ENCODE data around the gene GPC6. TPM values are rescaled to one million over a fixed set of nuclear protein-coding genes. Genes with fewer than 3 reads are reported as not detected.

The GPC6 gene
- total RNA-seq, 2 donors from 2014 or later, result 1.6 to 4.0 TPM

DNA sequence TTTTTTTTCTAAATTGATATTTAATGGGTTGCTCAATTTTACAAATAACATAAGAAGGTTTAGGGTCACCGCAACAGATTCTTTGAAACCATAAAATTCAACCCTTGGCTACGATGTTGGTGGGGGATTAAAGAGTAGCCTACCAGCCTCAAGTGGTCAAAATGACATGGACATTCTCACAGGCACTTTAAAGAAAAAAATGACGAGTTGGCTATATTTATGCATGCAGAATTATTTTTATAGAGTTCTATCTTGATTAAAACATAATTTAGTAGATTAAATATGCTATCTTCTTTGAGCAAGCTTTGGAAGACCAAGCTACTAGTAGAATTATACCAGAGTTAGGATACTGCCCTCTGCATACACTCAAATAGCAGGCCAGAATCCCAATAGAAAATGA is 959.9 kb downstream of the GPC6 start:
- intact Hi-C loops (cut with DNase I), result no loop called here
- ATAC-seq, result no peak
- WGBS, 2 donors, result 77 to 82% methylated on average over 3 of the region's 3 CpGs
- Histone ChIP-seq H3K27ac (no peak overlapping the region), H3K27me3 (no peaks in the 10 kb centered on the region), H3K9me3 (no peaks in the 10 kb centered on the region), H3K4me1 (no peaks in the 10 kb centered on the region), H3K36me3 (replicated peaks in 1 of 2; ENCODE audit: insufficient read depth in 1 of 2, low read depth in 2 of 2) (no peaks in the 10 kb centered on the region), H3K4me3 (no peak overlapping the region)
- TF ChIP-seq, protein P1, sequence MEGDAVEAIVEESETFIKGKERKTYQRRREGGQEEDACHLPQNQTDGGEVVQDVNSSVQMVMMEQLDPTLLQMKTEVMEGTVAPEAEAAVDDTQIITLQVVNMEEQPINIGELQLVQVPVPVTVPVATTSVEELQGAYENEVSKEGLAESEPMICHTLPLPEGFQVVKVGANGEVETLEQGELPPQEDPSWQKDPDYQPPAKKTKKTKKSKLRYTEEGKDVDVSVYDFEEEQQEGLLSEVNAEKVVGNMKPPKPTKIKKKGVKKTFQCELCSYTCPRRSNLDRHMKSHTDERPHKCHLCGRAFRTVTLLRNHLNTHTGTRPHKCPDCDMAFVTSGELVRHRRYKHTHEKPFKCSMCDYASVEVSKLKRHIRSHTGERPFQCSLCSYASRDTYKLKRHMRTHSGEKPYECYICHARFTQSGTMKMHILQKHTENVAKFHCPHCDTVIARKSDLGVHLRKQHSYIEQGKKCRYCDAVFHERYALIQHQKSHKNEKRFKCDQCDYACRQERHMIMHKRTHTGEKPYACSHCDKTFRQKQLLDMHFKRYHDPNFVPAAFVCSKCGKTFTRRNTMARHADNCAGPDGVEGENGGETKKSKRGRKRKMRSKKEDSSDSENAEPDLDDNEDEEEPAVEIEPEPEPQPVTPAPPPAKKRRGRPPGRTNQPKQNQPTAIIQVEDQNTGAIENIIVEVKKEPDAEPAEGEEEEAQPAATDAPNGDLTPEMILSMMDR (IDR thresholded peaks at IDR 0.05), result no peak
- no peak for TF ChIP-seq POLR2A (IDR thresholded peaks at IDR 0.05)
- no peak for DNase-seq

DNA sequence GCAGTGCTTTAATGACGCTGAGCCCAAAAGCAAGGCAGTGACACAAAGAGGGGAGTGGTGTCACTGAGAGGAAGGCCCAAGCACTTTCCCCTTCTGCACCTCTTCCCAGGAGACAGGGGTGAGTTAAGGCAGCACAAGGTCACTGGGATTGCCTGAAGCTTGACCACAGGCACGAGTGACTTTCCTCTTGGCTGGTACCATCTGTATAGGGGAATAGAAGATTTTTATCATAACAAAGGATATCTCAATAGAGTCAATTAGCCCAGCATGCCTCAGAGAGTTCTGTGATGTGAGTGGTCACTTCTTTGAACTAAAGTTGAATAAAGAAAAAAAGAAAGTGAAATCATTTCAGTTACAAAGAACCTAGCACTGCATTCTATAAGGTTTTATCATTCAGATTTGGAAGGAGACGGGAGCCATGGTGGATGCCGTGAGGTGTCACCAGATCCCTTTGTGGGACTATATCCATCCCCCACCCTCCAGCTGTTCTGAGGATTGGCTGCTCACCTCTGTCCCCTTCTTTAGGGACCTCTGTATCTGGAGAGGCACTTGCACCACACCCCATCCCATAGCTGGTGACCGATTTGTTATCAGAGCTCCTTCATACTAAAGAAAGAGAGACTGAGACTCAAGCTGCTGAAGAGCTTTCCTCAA is 961.7 kb downstream of the GPC6 start:
- H3K36me3 ChIP-seq (replicated peaks in 1 of 2; ENCODE audit: insufficient read depth in 1 of 2, low read depth in 2 of 2), result no peaks in the 10 kb centered on the region
- no peak overlapping the region for H3K27ac ChIP-seq
- no peaks in the 10 kb centered on the region for H3K27me3 ChIP-seq
- intact Hi-C loops (cut with DNase I), result no loop called here
- 60 to 73% methylated on average over 5 of the region's 5 CpGs for WGBS, 2 donors
- ATAC-seq, result no peak
- no peak for DNase-seq
- no peaks in the 10 kb centered on the region for H3K9me3 ChIP-seq
- TF ChIP-seq, protein P1 (IDR thresholded peaks at IDR 0.05), result no peak
- no peak for TF ChIP-seq POLR2A (IDR thresholded peaks at IDR 0.05)
- no peak overlapping the region for H3K4me3 ChIP-seq
- H3K4me1 ChIP-seq, result no peaks in the 10 kb centered on the region

DNA sequence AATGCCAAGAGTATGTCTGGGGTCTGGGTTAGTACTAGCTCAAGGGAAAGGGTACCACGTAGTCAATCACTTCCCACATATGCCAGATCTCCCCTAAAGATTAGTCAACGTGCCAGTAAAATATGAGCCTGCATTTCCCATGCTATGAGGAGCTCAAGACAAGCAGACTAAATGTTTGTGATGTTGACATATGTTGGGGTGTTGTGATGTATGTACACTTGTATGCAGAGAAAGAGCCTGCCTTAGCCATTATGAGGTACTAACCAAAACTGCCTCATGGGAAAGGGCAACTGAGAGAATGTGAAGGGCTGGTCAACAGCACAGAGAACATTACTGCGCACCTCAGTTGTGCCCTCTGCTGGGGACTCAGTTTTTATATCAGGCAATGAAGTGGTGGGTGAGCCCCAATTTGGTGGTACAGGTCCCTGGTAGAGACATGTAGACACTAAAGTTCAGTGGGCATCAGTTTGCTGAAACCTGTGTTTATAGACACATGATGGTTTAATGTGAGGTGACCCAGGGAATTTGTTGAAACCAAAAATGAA is 965.9 kb downstream of the GPC6 start:
- no peak for ATAC-seq
- H3K4me3 ChIP-seq, result no peak overlapping the region
- peak in 3 of 4 donors; percentile 19 to 28 (median 25) for DNase-seq
- TF ChIP-seq, protein P1 (IDR thresholded peaks at IDR 0.05), result peak in 6 of 7 experiments; percentile 14 to 44 (median 28)
- no peak for TF ChIP-seq POLR2A (IDR thresholded peaks at IDR 0.05)
- intact Hi-C loops (cut with DNase I), result no loop called here
- no peaks in the 10 kb centered on the region for H3K4me1 ChIP-seq
- no peak overlapping the region for H3K27ac ChIP-seq
- no peaks in the 10 kb centered on the region for H3K9me3 ChIP-seq
- H3K36me3 ChIP-seq (replicated peaks in 1 of 2; ENCODE audit: insufficient read depth in 1 of 2, low read depth in 2 of 2), result no peaks in the 10 kb centered on the region
- WGBS, 2 donors, result 52 to 61% methylated on average over 3 of the region's 3 CpGs
- no peaks in the 10 kb centered on the region for H3K27me3 ChIP-seq

GRCh38 chr13:94195715-94196114 is 969.1 kb downstream of the GPC6 start:
- Histone ChIP-seq H3K27ac (no peak overlapping the region), H3K4me1 (no peaks in the 10 kb centered on the region), H3K4me3 (no peak overlapping the region), H3K9me3 (no peaks in the 10 kb centered on the region), H3K27me3 (no peaks in the 10 kb centered on the region), H3K36me3 (replicated peaks in 1 of 2; ENCODE audit: insufficient read depth in 1 of 2, low read depth in 2 of 2) (no peaks in the 10 kb centered on the region)
- no peak for TF ChIP-seq POLR2A (IDR thresholded peaks at IDR 0.05)
- TF ChIP-seq, protein P1 (IDR thresholded peaks at IDR 0.05), result no peak
- DNase-seq (peak in 1 of 4 donors; percentile 7), ATAC-seq (no peak)
- WGBS, 2 donors, result 81 to 83% methylated on average over 2 of the region's 2 CpGs
- intact Hi-C loops (cut with DNase I), result no loop called here

DNA sequence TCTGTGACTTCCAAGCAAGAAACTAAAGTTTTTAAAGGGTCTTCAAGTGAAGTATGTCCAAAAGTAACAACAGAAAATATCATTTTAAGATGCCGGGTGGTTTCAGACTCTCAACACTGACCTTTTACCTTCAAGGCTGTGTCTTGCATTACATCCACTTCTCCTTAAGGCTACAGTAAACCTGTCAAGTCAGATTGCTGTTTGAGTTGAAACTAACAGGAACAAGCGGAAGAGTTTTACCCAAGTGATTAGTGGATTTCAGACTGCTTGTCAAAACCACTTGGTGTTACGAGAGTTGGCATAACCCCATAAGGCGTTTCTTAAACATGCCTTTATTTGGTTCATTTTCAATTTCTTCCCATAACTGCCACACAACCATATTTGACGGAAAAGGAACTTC is 969.8 kb downstream of the GPC6 start:
- Histone ChIP-seq H3K36me3 (replicated peaks in 1 of 2; ENCODE audit: insufficient read depth in 1 of 2, low read depth in 2 of 2) (no peaks in the 10 kb centered on the region), H3K27me3 (no peaks in the 10 kb centered on the region), H3K4me3 (no peak overlapping the region), H3K27ac (no peak overlapping the region), H3K9me3 (no peaks in the 10 kb centered on the region), H3K4me1 (no peaks in the 10 kb centered on the region)
- TF ChIP-seq, protein P1 (IDR thresholded peaks at IDR 0.05), result no peak
- no peak for TF ChIP-seq POLR2A (IDR thresholded peaks at IDR 0.05)
- DNase-seq (no peak), ATAC-seq (no peak)
- WGBS, 2 donors, result 73 to 77% methylated on average over 5 of the region's 5 CpGs
- intact Hi-C loops (cut with DNase I), result no loop called here
